IMR-90 (cell line): ENCODE measurements around the gene LRRC7. TPM values are rescaled to one million over a fixed set of nuclear protein-coding genes. Genes with fewer than 3 reads are reported as not detected.

ENCODE experiments used
- ATAC-seq: fragments of 200-7000 bp; cut with Tn5 transposase; 2 replicates; pipeline ENCODE4 v1.9.1; 2020; ENCODE audit warnings: low read depth, mild to moderate bottlenecking, moderate library complexity
- BruUV-seq: library from RNA; stranded (reverse); fragments of 400-500 nt; replicated peaks from 2 replicates; lab custom pipeline; 2021; lab: Mats Ljungman, UMichigan
- CTCF ChIA-PET: fragments of 300-600 bp; formaldehyde crosslinking; extraction: SDS; loops from one replicate; lab custom pipeline; 2021; ENCODE audit warnings: antibody characterized with exemption; lab: Yijun Ruan, JAX
- POLR2A ChIA-PET: fragments of 300-600 bp; sonication (Branson Sonifier 250); formaldehyde crosslinking; loops from one replicate; lab custom pipeline; 2022; ENCODE audit warnings: antibody characterized with exemption; ENCODE audit not compliant: unreplicated experiment; lab: Charles Lee
- DNase-seq: peaks from one replicate; pipeline ENCODE4 v3.0.0; 2013
- H2AFZ ChIP-seq: replicated peaks from 2 replicates; pipeline ENCODE3; 2013; ENCODE audit warnings: low read length, mild to moderate bottlenecking; ENCODE audit not compliant: poor library complexity
- H2AK5ac ChIP-seq: 2 replicates; pipeline ENCODE4 v1.6.1; 2013; ENCODE audit warnings: low read depth, low read length, inconsistent platforms
- H2AK9ac ChIP-seq: replicated peaks from 2 replicates; pipeline ENCODE3; 2013; ENCODE audit warnings: mild to moderate bottlenecking, low read depth, low read length, moderate library complexity; ENCODE audit not compliant: poor library complexity
- H2BK120ac ChIP-seq: 2 replicates; pipeline ENCODE4 v1.6.1; 2013; ENCODE audit warnings: low read depth, low read length, inconsistent platforms
- H2BK15ac ChIP-seq: 3 replicates; pipeline ENCODE4 v1.6.1; 2013; ENCODE audit warnings: low read depth, low read length, inconsistent platforms
- H2BK20ac ChIP-seq: 2 replicates; pipeline ENCODE4 v1.6.1; 2013; ENCODE audit warnings: low read depth, mild to moderate bottlenecking, inconsistent platforms, low read length, moderate library complexity
- H2BK5ac ChIP-seq: 2 replicates; pipeline ENCODE4 v1.6.1; 2013; ENCODE audit warnings: mild to moderate bottlenecking, low read depth, low read length, inconsistent platforms; ENCODE audit not compliant: poor library complexity, severe bottlenecking
- H3K14ac ChIP-seq: replicated peaks from 2 replicates; pipeline ENCODE4 v1.6.1; 2013; ENCODE audit warnings: low read depth, low read length, inconsistent platforms
- H3K18ac ChIP-seq: 2 replicates; pipeline ENCODE4 v1.6.1; 2013; ENCODE audit warnings: low read depth, low read length, control low read depth
- H3K23ac ChIP-seq: 2 replicates; pipeline ENCODE4 v1.6.1; 2013; ENCODE audit warnings: low read depth, low read length, inconsistent platforms
- H3K27ac ChIP-seq: 2 replicates; pipeline ENCODE4 v1.5.1; 2013; ENCODE audit warnings: mild to moderate bottlenecking, control low read depth, low read length; ENCODE audit not compliant: insufficient read depth
- H3K27me3 ChIP-seq: 2 replicates; pipeline ENCODE4 v1.6.1; 2013; ENCODE audit warnings: low read length; ENCODE audit not compliant: control insufficient read depth, insufficient read depth
- H3K36me3 ChIP-seq: 2 replicates; pipeline ENCODE4 v1.6.1; 2013; ENCODE audit warnings: low read length, mixed read lengths; ENCODE audit not compliant: control insufficient read depth, insufficient read depth
- H3K4ac ChIP-seq: 2 replicates; pipeline ENCODE4 v1.6.1; 2013; ENCODE audit warnings: low read depth, low read length, inconsistent platforms
- H3K4me1 ChIP-seq: 2 replicates; pipeline ENCODE4 v1.6.1; 2013; ENCODE audit warnings: low read length, mixed read lengths; ENCODE audit not compliant: control insufficient read depth, insufficient read depth
- H3K4me2 ChIP-seq: 2 replicates; pipeline ENCODE4 v1.6.1; 2013; ENCODE audit warnings: low read depth, mild to moderate bottlenecking, control low read depth, low read length, moderate library complexity
- H3K4me3 ChIP-seq: 2 replicates; pipeline ENCODE4 v1.5.1; 2013; ENCODE audit warnings: low read depth, mild to moderate bottlenecking, control low read depth, low read length, moderate library complexity; ENCODE audit not compliant: insufficient read depth
- H3K56ac ChIP-seq: 2 replicates; pipeline ENCODE4 v1.6.1; 2013; ENCODE audit warnings: low read length, inconsistent platforms; ENCODE audit not compliant: insufficient read depth; ENCODE audit errors: extremely low read depth
- H3K79me1 ChIP-seq, 2 experiments: 2 replicates each; pipeline ENCODE4 v1.6.1; 2013; ENCODE audit warnings: low read length in 2 of 2, inconsistent platforms in 1 of 2, low read depth in 1 of 2
- H3K9ac ChIP-seq: 2 replicates; pipeline ENCODE4 v1.6.1; 2013; ENCODE audit warnings: low read depth, low read length, control low read depth
- H3K9me1 ChIP-seq: 2 replicates; pipeline ENCODE4 v1.6.1; 2013; ENCODE audit warnings: low read length, inconsistent platforms; ENCODE audit not compliant: insufficient read depth
- H3K9me3 ChIP-seq: 2 replicates; pipeline ENCODE4 v1.6.1; 2013; ENCODE audit warnings: low read length; ENCODE audit not compliant: control insufficient read depth, insufficient read depth
- H4K20me1 ChIP-seq: 2 replicates; pipeline ENCODE4 v1.6.1; 2013; ENCODE audit warnings: low read length, inconsistent platforms; ENCODE audit not compliant: insufficient read depth
- H4K5ac ChIP-seq: 2 replicates; pipeline ENCODE4 v1.6.1; 2013; ENCODE audit warnings: mild to moderate bottlenecking, low read depth, low read length, control low read depth
- H4K8ac ChIP-seq, 2 experiments: 2 replicates each; pipeline ENCODE4 v1.6.1; 2013; ENCODE audit warnings: low read depth in 2 of 2, low read length in 2 of 2, control low read depth in 1 of 2, inconsistent platforms in 1 of 2
- H4K91ac ChIP-seq: 2 replicates; pipeline ENCODE4 v1.6.1; 2013; ENCODE audit warnings: low read depth, low read length, inconsistent platforms; ENCODE audit not compliant: insufficient read depth
- BHLHE40 ChIP-seq: fragments of 150-350 bp; IDR thresholded peaks from 2 replicates; pipeline ENCODE4 v1.6.1; 2016; ENCODE audit warnings: mild to moderate bottlenecking, low read depth, low read length
- CEBPB ChIP-seq: IDR thresholded peaks from 2 replicates; pipeline ENCODE4 v1.6.1; 2012; ENCODE audit warnings: low read depth, low read length, improper control_type of control experiment
- CHD1 ChIP-seq: IDR thresholded peaks from 2 replicates; pipeline ENCODE4 v1.6.1; 2012; ENCODE audit warnings: low read depth, low read length, improper control_type of control experiment
- CTCF ChIP-seq: conservative IDR thresholded peaks from 2 replicates; pipeline ENCODE4 v1.5.1; 2012; ENCODE audit warnings: mild to moderate bottlenecking, low read depth, low read length, improper control_type of control experiment
- ELK1 ChIP-seq: fragments of 150-350 bp; IDR thresholded peaks from 2 replicates; pipeline ENCODE4 v1.6.1; 2016; ENCODE audit warnings: low read depth, mild to moderate bottlenecking, low read length, moderate library complexity, borderline replicate concordance
- FOS ChIP-seq: fragments of 150-350 bp; IDR thresholded peaks from 2 replicates; pipeline ENCODE4 v1.6.1; 2016; ENCODE audit warnings: low read depth, low read length
- MAFK ChIP-seq: IDR thresholded peaks from 2 replicates; pipeline ENCODE4 v1.6.1; 2012; ENCODE audit warnings: low read depth, low read length, improper control_type of control experiment
- MAZ ChIP-seq: IDR thresholded peaks from 2 replicates; pipeline ENCODE4 v1.6.1; 2012; ENCODE audit warnings: low read depth, mild to moderate bottlenecking, low read length, improper control_type of control experiment, moderate library complexity, borderline replicate concordance
- MXI1 ChIP-seq: IDR thresholded peaks from 2 replicates; pipeline ENCODE4 v1.6.1; 2012; ENCODE audit warnings: low read depth, mild to moderate bottlenecking, low read length, moderate library complexity, borderline replicate concordance
- NFE2L2 ChIP-seq: fragments of 150-350 bp; IDR thresholded peaks from 2 replicates; pipeline ENCODE4 v1.6.1; 2016; ENCODE audit warnings: low read depth, mild to moderate bottlenecking, low read length
- POLR2A ChIP-seq: IDR thresholded peaks from 2 replicates; pipeline ENCODE4 v1.6.1; 2012; ENCODE audit warnings: mild to moderate bottlenecking, low read depth, low read length
- RAD21 ChIP-seq: IDR thresholded peaks from 2 replicates; pipeline ENCODE4 v1.6.1; 2012; ENCODE audit warnings: low read length, improper control_type of control experiment
- RCOR1 ChIP-seq: IDR thresholded peaks from 2 replicates; pipeline ENCODE4 v1.6.1; 2012; ENCODE audit warnings: mild to moderate bottlenecking, low read length, improper control_type of control experiment; ENCODE audit not compliant: insufficient replicate concordance
- RFX5 ChIP-seq: IDR thresholded peaks from 2 replicates; pipeline ENCODE4 v1.8.0; 2012; ENCODE audit warnings: low read depth, mild to moderate bottlenecking, low read length, moderate library complexity
- SMC3 ChIP-seq: fragments of 150-350 bp; IDR thresholded peaks from 2 replicates; pipeline ENCODE4 v1.6.1; 2016; ENCODE audit warnings: low read depth, mild to moderate bottlenecking, antibody characterized with exemption, low read length, moderate library complexity
- USF2 ChIP-seq: fragments of 150-350 bp; IDR thresholded peaks from 2 replicates; pipeline ENCODE4 v1.6.1; 2017; ENCODE audit warnings: mild to moderate bottlenecking, antibody characterized with exemption, low read length, low read depth
- WGBS, 2 experiments: methylation state at CpG; one replicate each; pipeline versions ENCODE4 v1.1.5 to v1.1.7; 2013; ENCODE audit warnings: missing lambda C conversion rate in 2 of 2; ENCODE audit not compliant: insufficient read length in 1 of 2; ENCODE audit errors: extremely low coverage in 2 of 2; 5-methylcytosine and 5-hydroxymethylcytosine counted together
- dilution Hi-C: fragments of 300-500 bp; cut with HindIII; formaldehyde crosslinking; loops from one replicate; pipeline ENCODE4 v1.14.3; 2018; ENCODE audit warnings: low sequenced_read_pairs; ENCODE audit not compliant: unreplicated experiment
- in situ Hi-C: fragments of 300-500 bp; cut with MboI; formaldehyde crosslinking; loops from 3 replicates; pipeline ENCODE4 v1.14.3; 2019; ENCODE audit warnings: low sequenced_read_pairs, inconsistent platforms, mixed read lengths
- intact Hi-C: fragments of 100-400 bp; cut with micrococcal nuclease; formaldehyde crosslinking; loops from 2 replicates; pipeline ENCODE4 v1.10.0; 2022
- polyA plus RNA-seq, 3 experiments: library from polyadenylated mRNA; depleted of rRNA; stranded (reverse); fragments of >200 nt; gene quantifications; 2 replicates each; pipeline ENCODE4 v1.2.3, GENCODE V29; 2012; ENCODE audit warnings: low replicate concordance in 1 of 3
- total RNA-seq: library from RNA; depleted of rRNA; stranded (reverse); fragments of >200 nt; gene quantifications from 2 replicates; pipeline ENCODE4 v1.2.3, GENCODE V29; 2012

Gene LRRC7
- total and polyA plus RNA-seq, 2 of the 4 experiments (the other 2 are of a cell fraction) = under 0.01 to 0.02 TPM

DNA sequence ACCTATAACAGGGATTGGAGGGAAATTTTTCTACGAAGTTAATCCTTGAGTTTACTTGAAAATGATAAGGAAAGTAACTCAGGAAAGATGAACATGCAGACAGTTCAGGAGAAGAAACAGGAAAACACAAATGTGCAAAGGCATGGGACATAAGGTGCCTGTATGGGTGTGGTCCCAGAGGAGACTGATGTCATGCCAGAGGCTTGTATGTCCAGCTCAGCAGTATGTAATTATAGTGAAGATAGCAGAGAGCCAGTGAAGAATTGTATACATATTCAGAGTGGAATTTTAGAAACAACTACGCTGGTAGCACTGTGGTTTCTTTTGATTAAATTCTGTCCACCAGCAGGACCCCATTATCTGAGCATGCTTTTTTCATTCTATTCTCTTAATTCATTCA lies 179.5 kb downstream of the LRRC7 start:
- no peak overlapping the region for H2BK15ac ChIP-seq
- WGBS, 2 experiments = no CpG with 5 or more reads among the region's 2 CpGs
- no TSS peak for BruUV-seq

More for the DNA sequence above, 179.5 kb downstream of the LRRC7 start:
- no peak overlapping the region for H2BK20ac ChIP-seq
- no peak overlapping the region for H3K23ac ChIP-seq
- H2BK120ac ChIP-seq = no peak overlapping the region
- H3K9ac ChIP-seq = no peak overlapping the region
- H3K27ac ChIP-seq = no peak overlapping the region
- H3K9me3 ChIP-seq = no peaks in the 10 kb centered on the region
- dilution Hi-C loops = no loop called here
- H3K56ac ChIP-seq = no peak overlapping the region
- H2AK9ac ChIP-seq = no peak overlapping the region
- no peaks in the 10 kb centered on the region for H3K79me1 ChIP-seq
- DNase-seq = no peak
- H3K9me1 ChIP-seq = no peaks in the 10 kb centered on the region
- ATAC-seq = no peak
- in situ Hi-C loops = loop anchor here (25.0 kb wide), 2 partner anchors 1285 to 1635 kb away; no protein-coding TSS in a partner anchor
- no peak overlapping the region for H3K18ac ChIP-seq
- H3K4ac ChIP-seq = no peak overlapping the region
- H3K4me1 ChIP-seq = no peaks in the 10 kb centered on the region
- no peak overlapping the region for H4K91ac ChIP-seq
- H2AK5ac ChIP-seq = no peak overlapping the region
- no peak overlapping the region for H3K14ac ChIP-seq
- no peaks in the 10 kb centered on the region for H4K20me1 ChIP-seq
- TF ChIP-seq CTCF (no peak), CHD1 (no peak), MAFK (no peak), CEBPB (no peak), BHLHE40 (no peak), ELK1 (no peak), MXI1 (no peak), POLR2A (no peak), FOS (no peak), USF2 (no peak), SMC3 (no peak), MAZ (no peak), RAD21 (no peak), RFX5 (no peak), RCOR1 (no peak), NFE2L2 (no peak)
- H4K8ac ChIP-seq = no peak overlapping the region
- H3K27me3 ChIP-seq = no peaks in the 10 kb centered on the region
- POLR2A ChIA-PET = no interaction called here
- no peak overlapping the region for H2BK5ac ChIP-seq
- intact Hi-C loops = loop anchor here (5.0 to 10.0 kb wide), 2 partner anchors 768 to 1155 kb away; no protein-coding TSS in a partner anchor
- no peaks in the 10 kb centered on the region for H3K36me3 ChIP-seq
- CTCF ChIA-PET = no interaction called here
- no peak overlapping the region for H2AFZ ChIP-seq
- no peak overlapping the region for H3K4me2 ChIP-seq
- H4K5ac ChIP-seq = no peak overlapping the region
- no peak overlapping the region for H3K4me3 ChIP-seq
